HS-5 (cell line): Measurements from ENCODE around the gene SERPINB12.

Experiments
- DNase-seq: peaks from one replicate; pipeline ENCODE4 v3.0.0-alpha.2; 2012; ENCODE audit warnings: low read depth

SERPINB12 gene

DNA sequence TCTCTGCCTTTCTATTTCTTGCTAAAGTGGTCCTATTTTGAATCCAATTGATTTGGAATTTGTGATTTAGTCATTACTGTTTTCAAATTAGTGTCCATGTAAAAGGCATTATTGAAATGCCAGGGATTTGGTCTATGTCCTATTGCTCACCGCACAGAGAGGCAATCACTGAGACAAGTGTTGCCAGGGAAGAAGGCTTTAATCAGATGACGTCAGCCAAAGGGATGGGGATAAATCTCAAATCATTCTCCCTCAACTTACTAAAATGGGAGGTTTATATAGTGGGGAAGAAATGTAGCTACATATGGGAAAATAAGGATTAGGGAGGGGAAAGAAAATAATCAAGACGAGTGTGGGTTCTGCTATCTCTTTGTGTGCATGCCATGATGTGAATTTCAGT is 9.6 kb downstream of the SERPINB12 start:
- DNase-seq: no peak

DNA sequence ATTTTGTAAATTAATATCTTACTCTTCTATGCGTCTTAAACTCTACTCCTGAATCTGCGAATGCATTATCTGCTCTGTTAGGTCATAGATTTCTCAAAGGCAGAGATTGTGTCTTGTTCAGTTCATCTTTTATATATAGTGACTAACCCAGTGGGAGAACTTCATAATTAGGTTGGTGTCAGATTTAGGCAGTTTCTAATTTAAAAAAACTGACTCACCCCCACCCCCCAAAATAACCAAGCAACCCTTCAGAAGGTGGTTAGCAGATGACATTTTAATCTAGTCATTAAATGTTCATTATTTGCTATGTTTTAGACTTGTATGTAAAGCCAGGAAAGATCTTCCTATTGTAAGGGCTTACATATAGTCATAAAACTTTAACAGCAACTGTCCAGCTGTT is 10.4 kb downstream of the SERPINB12 start:
- no peak for DNase-seq

DNA sequence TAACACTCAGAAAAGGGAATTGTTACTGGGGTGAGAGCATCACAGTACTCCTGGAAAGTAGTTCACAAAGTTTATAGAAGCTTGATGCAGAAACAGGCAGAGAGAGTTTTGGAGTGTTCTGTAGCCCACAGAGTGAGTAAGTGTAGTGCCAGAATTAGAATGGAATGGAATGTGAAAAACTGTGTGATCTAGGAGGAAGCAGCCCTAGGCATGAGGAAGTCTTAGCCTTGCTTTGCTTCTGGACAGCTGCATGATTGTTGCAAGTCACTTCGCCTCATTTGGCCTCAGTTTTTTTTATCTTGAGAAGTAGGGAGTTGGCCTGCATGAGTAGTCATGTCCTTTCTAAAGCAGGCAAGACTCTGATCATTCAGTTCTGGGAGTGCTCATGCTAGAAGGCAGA is 10.9 kb downstream of the SERPINB12 start:
- peak; percentile 37 for DNase-seq

DNA sequence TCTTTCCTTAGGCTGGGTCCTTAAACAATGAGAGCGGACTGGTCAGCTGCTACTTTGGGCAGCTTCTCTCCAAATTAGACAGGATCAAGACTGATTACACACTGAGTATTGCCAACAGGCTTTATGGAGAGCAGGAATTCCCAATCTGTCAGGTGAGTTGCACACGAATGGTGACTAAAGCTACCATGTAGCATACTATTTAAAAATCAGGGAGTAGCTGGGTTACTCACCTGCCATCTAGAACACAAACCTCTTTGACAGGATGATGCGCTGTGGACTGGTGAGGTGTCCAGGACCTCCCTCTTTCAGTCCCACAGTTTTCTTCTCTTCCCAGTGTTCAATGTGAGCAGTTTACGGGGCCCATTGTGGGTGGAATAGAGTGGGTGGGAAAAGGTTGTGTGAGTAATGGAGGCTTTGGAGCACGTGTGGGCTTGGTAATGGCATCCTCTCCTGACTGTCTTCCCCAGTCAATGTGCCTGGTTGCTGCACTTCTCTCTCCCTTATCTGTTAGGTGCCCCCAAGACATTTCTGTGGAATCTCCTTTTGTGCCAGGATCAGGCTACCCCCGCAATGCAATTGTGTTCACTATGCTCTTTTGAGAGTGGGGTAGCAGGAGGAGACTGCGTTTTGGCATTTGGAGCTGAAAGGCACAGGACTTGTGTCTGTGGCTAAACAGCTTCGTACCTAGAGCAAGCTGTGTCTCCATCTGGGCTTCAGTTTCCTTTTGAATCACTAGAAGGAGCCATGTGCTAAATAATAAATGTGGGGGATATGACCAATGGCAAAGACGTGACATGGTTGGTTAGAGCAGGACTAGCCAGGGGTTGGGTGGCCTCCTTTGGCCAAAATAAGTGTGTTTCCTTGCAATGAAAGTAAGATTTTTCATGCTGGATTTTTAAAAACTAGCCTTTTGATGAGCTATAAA is 17.7 kb downstream of the SERPINB12 start:
- DNase-seq: no peak

DNA sequence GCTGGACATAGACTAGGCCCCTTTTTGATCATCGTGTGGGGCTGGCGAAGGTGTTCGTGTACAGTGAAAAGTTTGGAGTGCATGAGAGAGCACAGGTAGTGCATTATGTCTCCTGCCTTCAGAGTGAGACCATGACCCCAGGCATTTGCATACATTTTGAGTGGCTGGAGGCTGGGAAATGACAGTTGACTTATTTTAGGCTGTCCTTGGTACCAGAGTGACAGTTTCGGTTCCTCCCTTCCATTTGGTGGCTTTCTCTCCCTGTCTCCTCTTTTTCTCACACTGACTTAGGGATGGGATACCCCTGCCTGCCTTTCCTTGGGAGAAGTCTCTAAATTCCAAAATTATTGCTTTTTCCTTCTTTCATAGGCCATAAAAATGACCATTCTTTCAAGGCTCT is 20.1 kb downstream of the SERPINB12 start:
- no peak for DNase-seq

DNA sequence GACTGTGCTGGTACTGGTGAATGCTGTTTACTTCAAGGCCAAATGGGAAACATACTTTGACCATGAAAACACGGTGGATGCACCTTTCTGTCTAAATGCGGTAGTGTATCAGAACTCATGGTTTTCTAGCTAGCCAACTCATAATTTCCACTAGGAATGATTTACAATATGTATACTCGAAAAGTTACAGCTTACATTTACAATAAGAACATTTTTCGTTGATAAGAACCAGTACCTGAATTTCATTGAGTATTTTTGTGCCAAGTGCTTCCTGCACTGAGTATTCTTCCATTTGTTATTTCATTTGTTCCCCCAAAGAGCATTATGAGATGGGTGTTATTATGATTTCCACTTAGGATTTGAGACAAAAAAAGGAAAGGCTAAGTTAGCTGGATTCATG is 21.9 kb downstream of the SERPINB12 start:
- DNase-seq: no peak

DNA sequence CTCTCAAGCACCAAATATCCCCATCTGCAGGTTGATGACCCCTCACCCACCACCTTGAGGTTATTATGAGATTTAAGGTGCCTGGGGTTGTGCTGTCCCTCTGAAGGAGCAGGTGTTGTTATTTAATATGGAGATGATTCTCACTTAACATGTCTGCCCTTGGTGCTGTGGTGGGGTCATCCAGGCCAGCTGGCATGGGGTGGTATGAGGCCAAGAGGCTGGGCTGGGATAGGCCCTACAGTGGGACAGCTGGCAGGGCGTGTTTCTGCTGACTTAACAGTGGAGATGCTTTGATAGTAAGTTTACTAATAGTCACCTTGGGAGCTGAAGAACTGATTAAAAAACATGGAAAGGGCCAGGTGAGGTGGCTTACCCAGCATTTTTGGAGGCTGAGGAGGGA is 22.4 kb downstream of the SERPINB12 start:
- no peak for DNase-seq

DNA sequence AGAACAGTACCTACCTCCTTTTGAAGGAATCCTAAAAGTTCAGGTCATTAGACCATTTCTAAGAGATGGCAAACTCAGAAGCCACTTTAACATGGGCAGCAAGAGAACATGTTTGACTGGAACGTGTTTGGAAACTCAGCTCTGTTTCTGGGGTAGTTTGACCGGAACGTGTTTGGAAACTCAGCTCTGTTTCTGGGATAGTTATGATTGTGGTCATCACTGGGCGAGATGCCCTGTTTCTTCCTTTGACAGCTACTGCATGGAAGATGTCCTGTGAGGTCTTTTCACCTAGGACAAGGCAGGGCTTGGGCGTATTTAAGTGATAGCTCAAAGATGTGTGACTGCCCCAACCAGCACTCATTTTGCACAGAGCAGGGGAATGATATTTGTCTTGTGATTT is 25.1 kb downstream of the SERPINB12 start:
- DNase-seq: no peak

DNA sequence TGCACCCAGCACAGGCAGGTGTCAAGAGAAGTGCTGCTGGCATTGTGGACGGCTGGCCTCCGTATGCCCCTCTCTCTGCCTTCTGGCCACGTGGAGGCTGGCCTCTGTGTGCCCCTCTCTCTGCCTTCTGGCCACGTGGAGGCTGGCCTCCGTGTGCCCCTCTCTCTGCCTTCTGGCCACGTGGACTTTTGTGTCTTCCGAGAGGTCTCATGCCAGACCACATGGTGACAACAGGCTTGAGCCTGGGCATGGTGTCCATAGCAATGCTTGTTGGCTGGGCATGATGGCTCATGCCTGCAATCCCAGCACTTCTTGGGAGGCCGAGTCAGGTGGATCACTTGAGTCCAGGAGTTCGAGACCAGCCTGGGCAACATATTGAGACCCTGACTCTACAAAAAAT is 25.7 kb downstream of the SERPINB12 start:
- no peak for DNase-seq

DNA sequence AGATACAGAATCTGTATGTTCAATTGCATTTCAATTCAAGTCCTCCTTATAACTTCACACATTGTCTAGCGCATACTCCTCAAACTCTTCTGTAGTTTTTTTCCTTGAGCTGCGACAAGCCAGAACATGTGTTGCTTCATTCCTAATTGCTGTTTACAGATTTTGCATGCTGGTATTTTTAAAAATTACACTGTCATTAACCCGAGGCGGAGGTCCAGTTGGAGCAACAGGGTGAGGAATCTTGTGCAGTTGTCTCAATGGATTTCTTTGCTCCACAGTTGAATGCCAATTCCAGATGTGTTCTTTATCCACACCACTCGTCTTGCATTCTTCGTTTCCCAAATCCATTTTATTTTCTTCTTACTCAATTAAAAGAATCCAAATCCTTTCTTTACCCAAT is 28.6 kb downstream of the SERPINB12 start:
- no peak for DNase-seq

DNA sequence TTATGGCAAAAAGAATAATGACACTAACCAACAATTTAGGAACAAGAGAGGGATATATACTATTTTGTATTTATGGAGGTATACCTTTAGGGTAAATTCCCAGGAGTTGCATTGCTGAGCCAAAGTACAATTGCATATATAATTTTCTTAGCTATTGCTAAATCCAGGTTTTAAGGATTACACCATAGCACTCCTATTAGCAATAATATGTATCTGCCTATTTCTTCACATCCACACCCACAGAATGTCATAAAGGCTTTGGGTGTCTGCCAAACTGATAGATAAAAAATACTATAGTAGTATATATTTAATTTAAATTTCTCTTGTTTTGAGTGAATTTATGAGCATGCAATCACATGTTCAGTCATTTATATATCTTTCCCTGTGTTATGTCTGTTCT is 33.5 kb downstream of the SERPINB12 start:
- DNase-seq: no peak

DNA sequence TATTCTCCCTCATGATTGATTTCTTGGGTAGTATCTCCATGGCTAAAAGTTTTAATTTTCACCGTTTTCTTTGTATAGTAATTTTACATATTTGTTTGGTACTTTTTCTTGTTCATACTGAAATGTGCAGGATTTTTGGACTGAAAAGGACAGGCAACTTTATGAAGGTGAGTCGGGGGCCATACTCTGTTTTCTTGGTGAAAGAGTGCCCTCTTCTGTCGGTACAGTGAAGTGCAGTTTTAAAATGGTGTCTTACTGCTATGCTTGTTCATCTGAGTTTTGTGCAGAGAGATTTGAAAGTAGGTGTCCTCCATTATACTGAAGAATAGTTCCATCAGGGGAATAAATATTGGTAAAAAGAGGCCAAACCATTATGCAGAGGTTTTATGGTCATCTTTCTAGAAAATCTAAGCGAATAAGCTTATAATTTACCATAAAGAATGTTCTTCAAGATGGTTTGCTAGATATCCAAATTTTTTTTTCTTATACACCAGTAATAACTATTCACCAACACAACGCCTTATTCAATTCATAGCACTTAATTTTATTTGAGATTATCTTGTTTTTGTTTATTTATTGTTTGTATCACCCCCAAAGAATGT is 36.3 kb downstream of the SERPINB12 start:
- peak; percentile 11 for DNase-seq

DNA sequence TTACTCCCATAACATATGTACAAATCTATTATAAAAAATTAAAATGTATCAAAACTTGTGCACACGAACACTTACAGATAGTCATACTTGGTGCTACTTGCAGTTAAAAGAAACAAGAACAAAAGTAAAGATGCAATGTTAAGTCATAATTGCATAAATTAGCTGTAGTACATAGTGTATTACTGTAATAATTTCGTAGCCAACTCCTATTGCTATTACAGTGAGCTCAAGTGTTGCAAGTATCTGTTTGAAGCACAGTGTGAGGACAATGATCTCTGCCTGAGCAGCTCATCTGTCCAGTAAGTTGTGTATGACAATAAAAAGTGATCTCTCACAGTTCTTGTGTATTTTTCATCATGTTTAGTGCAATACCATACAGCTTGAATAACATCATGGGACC is 37.4 kb downstream of the SERPINB12 start:
- DNase-seq: no peak

DNA sequence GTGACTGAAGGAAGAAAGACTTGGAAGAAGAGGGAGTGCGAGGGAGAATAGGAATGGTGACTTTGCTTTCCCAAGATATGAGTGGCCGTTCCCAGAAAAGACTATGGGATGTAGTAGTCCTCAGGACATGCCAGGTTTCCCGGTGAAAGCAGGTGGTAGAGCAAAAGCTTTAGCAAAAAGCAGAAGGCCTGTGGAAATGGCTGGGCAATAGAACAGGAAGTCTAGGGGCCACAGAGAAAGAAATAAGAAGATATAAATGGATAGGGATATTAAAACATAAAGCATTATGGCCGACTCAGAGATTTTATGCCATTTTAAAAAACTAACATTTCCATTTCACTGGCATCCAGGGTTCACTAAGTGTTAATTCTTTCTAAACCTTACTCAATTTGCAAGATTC is 43.8 kb downstream of the SERPINB12 start:
- no peak for DNase-seq

DNA sequence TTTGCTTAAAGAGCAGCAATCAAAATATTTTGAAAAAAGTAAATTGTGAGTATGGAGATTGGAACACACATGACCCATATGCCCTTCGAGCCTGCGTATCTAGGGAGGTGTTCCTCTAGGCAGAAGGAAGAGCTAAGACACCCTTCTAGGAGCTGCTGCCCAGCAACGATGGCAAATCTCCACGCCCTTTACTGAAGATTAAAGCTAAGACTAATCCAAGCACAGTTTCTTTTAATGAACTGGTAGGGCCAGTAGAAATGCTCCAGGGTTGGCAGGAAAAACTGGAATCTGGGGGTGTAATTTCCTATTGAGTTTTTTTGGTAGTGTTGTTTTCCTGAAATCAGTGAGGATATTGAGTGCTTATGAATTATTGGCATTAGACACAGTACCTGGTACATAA is 44.3 kb downstream of the SERPINB12 start:
- no peak for DNase-seq

DNA sequence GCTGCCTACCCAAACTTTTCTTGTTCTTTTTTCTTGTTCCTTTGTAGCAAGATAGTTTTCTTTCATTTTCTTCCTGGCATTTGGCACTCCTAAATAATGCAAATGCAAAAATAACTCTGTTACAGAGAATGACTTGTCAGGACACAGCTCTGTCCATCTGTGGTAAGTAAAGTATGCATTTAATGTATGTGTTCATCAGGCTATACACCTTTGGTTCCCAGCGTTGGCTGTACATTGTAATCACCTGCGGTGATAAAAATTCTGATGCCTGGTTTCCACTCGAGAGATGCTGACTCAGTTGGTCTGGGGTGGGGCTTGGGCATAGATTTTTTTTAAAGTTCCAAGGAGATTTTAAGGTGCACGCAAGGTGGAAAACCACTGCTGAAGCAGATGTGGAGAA is 44.8 kb downstream of the SERPINB12 start, which contains the start of gene SERPINB13:
TSS of gene SERPINB13 (plus strand) at position 378 of the 400 bp plus-strand sequence. CDS start 1,325 bp downstream, outside the sequence.
- DNase-seq: no peak

DNA sequence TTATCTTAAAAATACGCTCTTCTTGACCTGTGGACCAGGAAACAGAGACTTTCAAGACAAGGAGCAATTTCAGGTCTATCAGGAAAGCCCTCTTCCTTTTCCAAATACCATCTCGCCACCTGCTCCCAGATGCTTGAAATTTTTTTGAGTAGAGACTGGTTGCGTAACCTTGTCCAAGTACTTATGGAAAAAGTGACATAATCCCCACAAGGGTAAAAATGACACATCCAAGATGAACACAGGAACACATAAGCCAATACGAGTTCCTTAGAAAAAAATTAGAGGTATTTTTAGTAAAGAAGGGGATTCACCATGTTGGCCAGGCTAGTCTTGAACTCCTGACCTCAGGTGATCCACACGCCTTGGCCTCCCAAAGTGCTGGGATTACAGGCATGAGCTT is 46.7 kb downstream of the SERPINB12 start:
- DNase-seq: no peak

DNA sequence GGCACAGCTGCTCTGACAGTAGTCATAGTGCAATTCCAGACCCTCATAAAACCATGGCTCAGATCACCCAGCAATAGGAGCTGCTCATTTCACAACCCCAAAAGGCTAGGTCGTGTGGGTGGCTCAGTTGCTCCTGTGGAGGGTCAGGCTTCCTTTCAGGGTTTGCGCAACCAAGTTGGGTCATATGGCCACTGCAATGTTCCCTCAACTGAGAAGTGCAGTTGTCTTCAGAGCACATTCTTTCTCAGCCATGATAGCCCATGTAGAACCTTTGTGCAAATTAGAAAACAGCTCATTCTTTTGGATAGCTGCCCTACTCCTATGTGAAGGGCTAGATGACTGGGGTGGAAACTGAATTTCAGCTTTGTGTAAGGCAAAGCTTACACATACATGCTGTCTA is 48.2 kb downstream of the SERPINB12 start:
- no peak for DNase-seq

DNA sequence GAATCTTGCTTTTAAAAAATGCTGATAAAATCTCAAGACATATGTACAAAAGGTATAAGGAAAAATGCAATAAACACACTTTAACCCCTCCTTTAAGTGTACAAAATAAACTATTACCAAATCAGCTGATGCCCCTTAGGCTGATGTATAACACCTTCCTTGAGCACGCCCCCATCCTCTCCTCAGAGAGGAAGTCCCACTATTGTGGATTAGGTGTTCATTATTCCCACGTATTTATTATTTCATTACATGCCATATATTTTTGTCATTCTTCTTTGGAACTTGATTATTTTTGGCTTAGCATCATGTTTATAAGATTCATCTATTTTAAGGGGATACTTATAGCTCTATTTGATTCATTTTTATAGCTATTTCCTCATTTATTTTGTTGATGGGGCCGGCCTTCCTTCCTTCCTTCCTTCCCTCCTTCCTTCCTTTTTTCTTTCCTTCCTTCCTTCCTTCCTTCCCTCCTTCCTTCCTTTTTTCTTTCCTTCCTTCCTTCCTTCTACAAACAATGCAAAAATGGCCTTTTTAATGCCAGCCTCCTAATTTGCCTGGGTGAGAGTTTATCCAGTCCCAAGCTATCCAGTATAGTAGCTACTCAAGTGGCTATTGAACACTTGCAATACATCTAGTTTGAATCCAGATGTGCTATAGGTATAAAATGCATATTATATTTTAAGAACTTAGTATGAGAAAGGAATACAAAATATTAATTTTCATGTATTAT is 49.0 kb downstream of the SERPINB12 start:
- DNase-seq: no peak

DNA sequence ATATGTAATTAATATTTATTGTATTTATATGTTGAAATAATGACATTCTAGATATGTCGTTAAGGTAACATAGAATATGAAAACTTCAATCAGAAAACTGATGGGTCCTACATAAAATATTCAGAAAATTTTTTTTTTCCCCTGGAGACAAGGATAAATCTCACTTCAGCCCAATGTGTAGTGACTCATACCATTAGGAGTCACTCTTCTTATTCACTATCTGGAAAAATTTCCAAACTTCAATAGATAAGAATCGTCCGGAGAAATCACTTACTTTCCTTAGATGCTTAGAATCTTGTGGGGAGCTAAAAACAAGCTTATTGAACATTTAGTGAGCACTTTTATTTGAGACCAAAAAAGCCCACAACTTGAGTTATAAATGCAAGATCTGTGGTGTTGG is 49.6 kb downstream of the SERPINB12 start:
- no peak for DNase-seq

DNA sequence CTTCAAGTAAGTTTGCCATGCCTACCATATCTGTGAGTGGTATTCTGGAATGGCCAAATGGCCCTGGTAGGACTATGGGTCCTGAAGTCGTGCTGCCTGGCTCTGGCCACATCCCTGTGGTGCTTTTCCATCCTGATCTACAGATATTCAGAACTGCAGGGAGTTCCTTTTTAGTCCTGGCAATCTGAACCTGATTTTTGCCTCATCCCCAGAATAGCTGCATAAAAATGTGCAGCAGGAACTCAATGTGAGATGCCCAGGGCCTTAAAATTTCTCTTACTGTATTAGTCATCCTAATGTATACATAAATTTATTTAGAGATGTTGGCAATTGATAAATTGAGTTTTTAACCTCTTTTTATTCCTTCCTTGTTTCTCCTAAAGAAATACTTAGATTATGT is 50.3 kb downstream of the SERPINB12 start:
- no peak for DNase-seq

DNA sequence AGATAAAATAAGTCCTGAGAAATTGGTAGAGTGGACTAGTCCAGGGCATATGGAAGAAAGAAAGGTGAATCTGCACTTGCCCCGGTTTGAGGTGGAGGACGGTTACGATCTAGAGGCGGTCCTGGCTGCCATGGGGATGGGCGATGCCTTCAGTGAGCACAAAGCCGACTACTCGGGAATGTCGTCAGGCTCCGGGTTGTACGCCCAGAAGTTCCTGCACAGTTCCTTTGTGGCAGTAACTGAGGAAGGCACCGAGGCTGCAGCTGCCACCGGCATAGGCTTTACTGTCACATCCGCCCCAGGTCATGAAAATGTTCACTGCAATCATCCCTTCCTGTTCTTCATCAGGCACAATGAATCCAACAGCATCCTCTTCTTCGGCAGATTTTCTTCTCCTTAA is 54.8 kb downstream of the SERPINB12 start:
- DNase-seq: no peak

DNA sequence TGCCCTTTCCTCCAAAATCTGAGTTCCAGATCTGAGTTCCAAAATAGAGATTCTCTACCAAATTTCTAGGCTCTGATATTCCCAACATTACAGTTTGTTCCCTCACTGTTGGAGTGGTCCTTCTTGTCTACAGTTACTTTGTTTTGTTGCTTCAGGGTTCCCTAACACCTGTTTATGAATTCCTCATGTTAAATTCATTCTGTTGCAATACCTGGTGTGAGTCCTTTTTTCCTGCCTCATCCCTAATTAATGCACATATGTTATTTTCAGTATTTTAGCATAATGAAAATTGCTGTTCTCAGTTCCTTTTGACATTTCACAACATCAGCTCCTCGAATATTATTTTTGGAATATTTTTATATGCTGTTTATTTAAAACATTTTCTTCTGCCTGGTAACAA is 61.2 kb downstream of the SERPINB12 start:
- no peak for DNase-seq
